HT-29 (cell line): ENCODE results near the gene ERICH6B. TPM values are rescaled to one million over a fixed set of nuclear protein-coding genes. Genes with fewer than 3 reads are reported as not detected.
"Not testable (repeated sequence)": the region's sequence is repeated elsewhere in the genome, so short reads cannot be mapped to it uniquely, and the experiment has no call there.

Experiments
- DNase-seq: peaks from one replicate; pipeline ENCODE4 v3.0.0-alpha.2; 2015; ENCODE audit warnings: low spot score
- total RNA-seq: library from RNA; depleted of rRNA; stranded (reverse); fragments of >200 nt; shearing (Covaris generic); gene quantifications from 2 replicates; pipeline ENCODE4 v1.2.3, GENCODE V29; 2014; rRNA removed

ERICH6B gene
- total RNA-seq: not detected in 2 replicates

GRCh38 chr13:45615501-45616101, at the start of gene ERICH6B:
TSS of gene ERICH6B (minus strand) at chr13:45615739. CDS start at chr13:45597005, 18,734 bp downstream.
- DNase-seq: no peak

DNA sequence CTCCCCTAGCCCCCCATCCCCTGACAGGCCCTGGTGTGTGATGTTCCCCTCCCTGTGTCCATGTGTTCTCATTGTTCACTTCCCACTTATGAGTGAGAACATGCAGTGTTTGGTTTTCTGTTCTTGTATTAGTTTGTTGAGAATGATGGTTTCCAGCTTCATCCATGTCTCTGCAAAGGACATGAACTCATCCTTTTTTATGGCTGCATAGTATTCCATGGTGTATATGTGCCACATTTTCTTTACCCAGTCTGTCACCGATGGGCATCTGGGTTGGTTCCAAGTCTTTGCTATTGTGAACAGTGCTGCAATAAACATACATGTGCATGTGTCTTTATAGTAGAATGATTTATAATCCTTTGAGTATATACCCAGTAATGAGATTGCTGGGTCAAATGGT, 47.4 kb upstream of the ERICH6B start:
- DNase-seq: not testable (repeated sequence)

DNA sequence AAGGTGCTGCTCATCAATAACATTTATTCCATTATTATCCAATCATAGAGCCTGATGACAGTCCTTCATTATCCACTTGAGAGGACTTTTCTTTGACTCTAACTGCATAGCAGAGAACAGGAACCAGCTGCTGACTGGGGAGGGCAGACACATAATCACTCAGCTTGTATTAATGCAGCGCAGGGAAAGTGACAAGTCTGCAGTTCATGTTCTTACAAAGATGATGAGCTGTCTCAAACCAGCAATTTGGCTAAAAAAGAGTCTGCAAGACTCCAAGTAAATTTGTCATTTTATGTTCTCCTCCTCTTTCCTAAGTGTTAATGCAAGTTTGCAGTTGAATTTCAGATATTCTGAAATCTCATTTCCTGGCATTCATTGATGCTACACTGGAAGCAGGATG, 46.6 kb upstream of the ERICH6B start:
- no peak for DNase-seq

- not testable (repeated sequence) for DNase-seq
Measured at GRCh38 chr13:45660458-45660857, 44.9 kb upstream of the ERICH6B start.

DNA sequence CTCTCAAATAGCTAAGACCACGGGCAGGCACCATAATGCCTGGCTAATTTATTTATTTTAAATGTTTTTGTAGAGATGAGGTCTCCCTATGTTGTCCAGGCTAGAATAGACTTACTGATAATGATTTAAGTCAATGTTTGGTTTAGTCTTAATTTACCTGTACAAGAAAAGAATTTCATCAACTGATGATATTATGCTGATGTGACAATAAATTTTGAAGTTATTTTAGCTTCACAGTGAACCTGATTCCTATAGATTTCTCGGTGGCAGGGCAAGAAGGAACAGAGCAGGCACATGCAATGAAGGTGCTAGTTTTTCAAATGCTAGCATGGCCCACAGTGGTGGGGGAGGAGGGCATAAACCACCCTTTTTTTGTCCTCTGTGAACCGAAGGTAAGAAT, 44.0 kb upstream of the ERICH6B start:
- DNase-seq: no peak

DNA sequence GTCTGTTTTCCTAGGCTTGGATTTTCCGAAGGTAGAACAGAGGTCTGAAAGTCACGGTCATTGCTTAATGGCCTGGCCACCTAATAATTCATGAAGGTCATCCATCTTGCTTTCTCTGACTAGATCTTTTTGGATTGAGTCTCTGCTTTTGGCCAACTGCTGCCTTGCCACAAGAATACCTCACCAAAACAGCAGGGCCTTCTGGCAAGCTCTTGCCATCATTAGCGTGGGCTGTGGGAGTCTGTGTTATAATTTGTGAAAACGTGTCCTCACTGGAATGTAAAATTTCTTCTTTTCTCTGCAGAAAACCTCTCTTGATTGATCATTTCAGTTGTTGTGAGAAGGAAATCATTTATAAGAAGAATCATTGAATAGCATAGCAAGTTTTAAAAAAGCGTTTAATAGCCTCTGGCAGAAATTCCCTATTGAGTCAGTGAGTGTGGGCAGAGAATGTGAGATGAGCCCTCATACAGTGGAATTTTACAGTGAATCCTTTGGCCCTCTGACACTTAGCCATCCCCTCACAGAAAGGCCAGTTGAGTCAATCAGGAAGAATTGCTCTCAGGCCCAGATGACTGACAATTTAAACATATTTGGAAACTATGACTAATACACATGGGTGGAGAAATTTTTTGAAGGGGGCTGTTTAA, 43.2 kb upstream of the ERICH6B start:
- DNase-seq: no peak

GRCh38 chr13:45654633-45655349, 39.3 kb upstream of the ERICH6B start:
- DNase-seq: no peak

DNA sequence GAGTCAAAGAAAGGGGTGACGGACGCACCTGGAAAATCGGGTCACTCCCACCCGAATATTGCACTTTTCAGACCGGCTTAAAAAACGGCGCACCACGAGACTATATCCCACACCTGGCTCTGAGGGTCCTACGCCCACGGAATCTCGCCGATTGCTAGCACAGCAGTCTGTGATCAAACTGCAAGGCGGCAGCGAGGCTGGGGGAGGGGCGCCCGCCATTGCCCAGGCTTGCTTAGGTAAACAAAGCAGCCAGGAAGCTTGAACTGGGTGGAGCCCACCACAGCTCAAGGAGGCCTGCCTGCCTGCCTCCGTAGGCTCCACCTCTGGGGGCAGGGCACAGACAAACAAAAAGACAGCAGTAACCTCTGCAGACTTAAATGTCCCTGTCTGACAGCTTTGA, 29.7 kb upstream of the ERICH6B start:
- DNase-seq: not testable (repeated sequence)

- not testable (repeated sequence) for DNase-seq
Measured at GRCh38 chr13:45642159-45642558, 26.6 kb upstream of the ERICH6B start.

GRCh38 chr13:45635291-45635690, 19.8 kb upstream of the ERICH6B start:
- DNase-seq: not testable (repeated sequence)

DNA sequence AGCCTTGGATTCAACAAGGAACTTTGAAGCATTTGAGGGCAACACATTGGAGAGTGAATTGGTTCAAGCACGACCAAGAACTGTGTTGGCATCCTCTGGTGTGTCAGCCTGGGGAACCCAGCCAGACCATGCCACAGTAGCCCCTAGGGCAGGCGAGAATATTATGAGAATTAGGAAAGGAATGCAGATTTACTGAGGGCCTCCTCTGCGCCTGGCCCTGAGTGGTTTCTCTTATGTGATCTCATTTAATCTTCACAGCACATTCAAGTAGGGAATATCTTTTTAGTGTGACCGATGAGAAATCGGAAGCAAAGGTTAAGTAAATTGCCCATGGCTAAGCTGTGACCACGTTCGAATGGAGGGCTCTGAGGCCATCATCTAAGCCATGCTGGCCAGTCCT, 15.3 kb upstream of the ERICH6B start:
- DNase-seq: no peak

DNA sequence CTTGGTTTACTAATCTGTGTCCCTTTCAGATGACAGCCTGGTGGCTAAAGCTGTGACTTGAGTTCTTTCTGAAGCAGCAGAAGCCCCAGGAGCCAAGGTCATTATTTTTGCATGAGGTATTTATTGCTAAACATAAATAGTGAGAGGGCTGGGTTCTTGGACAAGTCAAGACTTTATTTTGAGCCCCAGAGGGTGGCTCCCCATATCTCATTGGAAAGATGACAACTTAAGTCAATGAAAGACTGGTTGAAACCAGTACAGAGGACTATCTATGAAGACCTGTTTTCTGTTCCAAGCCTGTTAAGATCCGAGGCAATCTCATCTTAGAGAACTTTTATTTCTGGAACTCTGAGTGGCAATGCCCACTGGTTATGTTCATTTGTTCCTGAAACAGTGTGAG, 14.4 kb upstream of the ERICH6B start:
- no peak for DNase-seq

DNA sequence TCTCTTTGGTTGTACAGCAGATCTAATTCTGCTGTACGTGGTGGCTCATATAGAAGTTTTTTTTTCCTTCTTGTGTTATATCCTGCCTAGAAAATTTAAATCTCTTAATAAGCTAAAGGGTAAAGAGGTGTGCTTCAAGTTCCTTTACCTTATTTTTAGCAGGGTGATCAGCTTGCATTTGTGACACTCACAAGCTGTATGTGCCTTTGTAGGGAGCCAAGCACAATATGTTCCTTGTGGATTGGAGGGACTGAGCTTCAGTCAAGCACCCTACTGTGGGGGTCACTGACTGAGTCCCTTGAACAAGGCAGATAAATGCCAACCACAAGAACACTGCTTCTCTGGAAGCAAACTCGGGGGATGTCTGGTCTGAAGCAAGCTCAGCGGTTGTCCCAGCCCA, 12.6 kb upstream of the ERICH6B start:
- no peak for DNase-seq

- DNase-seq: no peak
Measured at GRCh38 chr13:45627656-45628055, 12.1 kb upstream of the ERICH6B start.

GRCh38 chr13:45626731-45627374, 11.3 kb upstream of the ERICH6B start:
- no peak for DNase-seq

GRCh38 chr13:45623516-45624090, 8.1 kb upstream of the ERICH6B start:
- DNase-seq: peak; percentile 72

GRCh38 chr13:45621950-45622349, 6.4 kb upstream of the ERICH6B start:
- DNase-seq: no peak

- no peak for DNase-seq
Measured at GRCh38 chr13:45607931-45608330, 7.6 kb downstream of the ERICH6B start.

DNA sequence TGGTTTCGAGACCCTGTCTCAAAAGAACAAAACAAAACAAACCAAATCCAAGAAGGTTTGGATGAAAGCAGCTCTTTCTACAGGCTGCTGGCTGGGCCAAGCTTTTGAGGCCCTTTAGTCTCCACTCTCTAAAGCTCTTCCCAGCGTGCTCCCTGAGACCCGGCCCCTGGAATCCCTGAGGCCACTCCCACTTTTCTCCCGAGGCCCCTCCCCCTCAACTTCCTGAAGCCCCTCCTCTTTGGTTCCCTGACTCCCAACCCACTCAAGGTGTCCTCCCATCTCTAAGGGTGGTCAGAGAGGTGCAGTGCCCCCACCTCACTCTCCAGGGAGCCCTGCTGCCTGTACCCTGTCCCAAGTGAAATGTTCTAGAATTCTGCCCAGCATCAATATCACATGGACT, 10.6 kb downstream of the ERICH6B start:
- no peak for DNase-seq

GRCh38 chr13:45603338-45603737, 12.2 kb downstream of the ERICH6B start:
- no peak for DNase-seq

GRCh38 chr13:45602183-45603170, 13.1 kb downstream of the ERICH6B start:
- no peak for DNase-seq
